Sigmoid colon (tissue), 7 donors: ENCODE measurements around the gene KLK14. TPM values are rescaled to one million over a fixed set of nuclear protein-coding genes. Genes with fewer than 3 reads are reported as not detected.

Experiments
- DNase-seq: peaks from one replicate; pipeline ENCODE4 v3.0.0-alpha.2; 2019
- H3K27ac ChIP-seq, 4 donors: fragments of 200-600 bp; sonication (generic); one replicate each; pipeline ENCODE4 v1.5.1; 2016 to 2019; ENCODE audit warnings: mild to moderate bottlenecking in 1 of 4
- H3K27me3 ChIP-seq, 3 donors: fragments of 200-600 bp; sonication (generic); one replicate each; pipeline ENCODE4 v1.5.1; 2019; ENCODE audit warnings: mild to moderate bottlenecking in 1 of 3
- H3K36me3 ChIP-seq, 4 donors: fragments of 200-600 bp; sonication (generic); one replicate each; pipeline ENCODE4 v1.5.1; 2016 to 2019
- H3K4me1 ChIP-seq, 4 donors: fragments of 200-600 bp; sonication (generic); one replicate each; pipeline ENCODE4 v1.5.1; 2017 to 2019
- H3K4me3 ChIP-seq, 4 donors: fragments of 200-600 bp; sonication (generic); one replicate each; pipeline ENCODE4 v1.5.1; 2017 to 2019; ENCODE audit warnings: mild to moderate bottlenecking in 2 of 4, moderate library complexity in 1 of 4
- H3K9me3 ChIP-seq, 4 donors: fragments of 200-600 bp in 3 of 4; sonication (generic) in 3 of 4; one replicate each; pipeline versions ENCODE4 v1.5.1 to v1.6.1; 2013 to 2019
- EP300 ChIP-seq, 4 donors: sonication (generic); formaldehyde crosslinking; IDR thresholded peaks; one replicate each; pipeline ENCODE4 v1.6.1; 2017; ENCODE audit warnings: antibody characterized with exemption in 4 of 4
- POLR2A ChIP-seq, 2 donors: fragments of 450-650 bp; IDR thresholded peaks; one replicate each; pipeline ENCODE4 v1.6.1; 2016; ENCODE audit warnings: antibody characterized with exemption in 2 of 2, mild to moderate bottlenecking in 2 of 2, moderate library complexity in 2 of 2
- POLR2AphosphoS5 ChIP-seq, 4 donors: sonication (generic); formaldehyde crosslinking; IDR thresholded peaks; one replicate each; pipeline ENCODE4 v1.6.1; 2017; ENCODE audit warnings: antibody characterized with exemption in 4 of 4
- WGBS, 2 donors: extraction: QIAGEN DNeasy Blood & Tissue Kit; methylation state at CpG; one replicate each; pipeline ENCODE4 v1.1.7; 2013; 5-methylcytosine and 5-hydroxymethylcytosine counted together
- intact Hi-C: fragments of 100-400 bp; cut with DNase I; formaldehyde crosslinking; loops from one replicate; pipeline ENCODE4 v1.15.1; 2023
- polyA plus RNA-seq, 3 donors: library from polyadenylated mRNA; stranded (reverse); fragments of 200-250 nt; gene quantifications; one replicate each; pipeline ENCODE4 v1.2.3, GENCODE V29; 2013
- total RNA-seq, 4 donors: library from RNA; depleted of rRNA; stranded (reverse); fragments of >200 nt; gene quantifications; one replicate each; pipeline ENCODE4 v1.1.0, GENCODE V29; 2016
- TF ChIP-seq, protein P1 (sequence below), 4 experiments: fragments of 450-650 bp in 3 of 4; fragments of 200-600 bp in 1 of 4; IDR thresholded peaks; one replicate each; pipeline ENCODE4 v1.5.1; 2016 to 2019; ENCODE audit warnings: antibody characterized with exemption in 4 of 4, mild to moderate bottlenecking in 3 of 4, moderate library complexity in 2 of 4
- donor health status: healthy with polysubstance abuse.
- donor health status: Bipolar disorder and iron deficiency.
- donor health status: healthy.

The KLK14 gene
- total and polyA plus RNA-seq, 7 donors = 0.51 TPM; not detected in 6

DNA sequence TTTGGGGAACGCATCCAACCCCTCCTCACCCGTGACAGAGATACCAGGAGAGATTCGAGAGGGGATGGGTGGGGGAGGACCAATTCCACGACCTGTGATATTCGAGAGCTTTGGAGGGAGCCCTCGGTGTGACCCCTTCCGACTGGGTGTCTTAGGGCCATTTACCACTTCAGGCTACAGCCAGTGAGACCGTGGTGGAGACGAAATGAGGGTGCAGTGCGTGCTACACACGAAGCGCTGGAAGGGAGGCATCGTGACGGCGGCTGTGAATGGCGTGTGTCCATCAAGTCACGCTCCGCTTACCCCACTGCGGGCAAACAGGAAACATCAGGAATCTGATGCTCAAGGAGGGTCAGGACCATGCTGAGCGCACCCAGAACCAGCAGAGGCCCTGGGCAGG, 15.1 kb upstream of the KLK14 start:
- no peak for DNase-seq
- TF ChIP-seq POLR2AphosphoS5 (IDR thresholded peaks at IDR 0.05) (no peak), POLR2A (IDR thresholded peaks at IDR 0.05) (no peak), EP300 (IDR thresholded peaks at IDR 0.05) (no peak)
- TF ChIP-seq, protein P1, sequence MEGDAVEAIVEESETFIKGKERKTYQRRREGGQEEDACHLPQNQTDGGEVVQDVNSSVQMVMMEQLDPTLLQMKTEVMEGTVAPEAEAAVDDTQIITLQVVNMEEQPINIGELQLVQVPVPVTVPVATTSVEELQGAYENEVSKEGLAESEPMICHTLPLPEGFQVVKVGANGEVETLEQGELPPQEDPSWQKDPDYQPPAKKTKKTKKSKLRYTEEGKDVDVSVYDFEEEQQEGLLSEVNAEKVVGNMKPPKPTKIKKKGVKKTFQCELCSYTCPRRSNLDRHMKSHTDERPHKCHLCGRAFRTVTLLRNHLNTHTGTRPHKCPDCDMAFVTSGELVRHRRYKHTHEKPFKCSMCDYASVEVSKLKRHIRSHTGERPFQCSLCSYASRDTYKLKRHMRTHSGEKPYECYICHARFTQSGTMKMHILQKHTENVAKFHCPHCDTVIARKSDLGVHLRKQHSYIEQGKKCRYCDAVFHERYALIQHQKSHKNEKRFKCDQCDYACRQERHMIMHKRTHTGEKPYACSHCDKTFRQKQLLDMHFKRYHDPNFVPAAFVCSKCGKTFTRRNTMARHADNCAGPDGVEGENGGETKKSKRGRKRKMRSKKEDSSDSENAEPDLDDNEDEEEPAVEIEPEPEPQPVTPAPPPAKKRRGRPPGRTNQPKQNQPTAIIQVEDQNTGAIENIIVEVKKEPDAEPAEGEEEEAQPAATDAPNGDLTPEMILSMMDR (IDR thresholded peaks at IDR 0.05) = no peak
- H3K27me3 ChIP-seq = no peaks in the 10 kb centered on the region
- H3K9me3 ChIP-seq = no peaks in the 10 kb centered on the region
- 85 to 88% methylated on average over 20 of the region's 20 CpGs for WGBS, 2 donors
- intact Hi-C loops = loop anchor here (1.0 kb wide), 1 partner anchor 76 kb away; no protein-coding TSS in a partner anchor
- peaks cover 0 to 12% (median 8%) of the 10 kb centered on the region in 4 donors for H3K36me3 ChIP-seq
- H3K4me3 ChIP-seq = no peak overlapping the region
- H3K4me1 ChIP-seq = peaks cover 0 to 29% (median 26%) of the 10 kb centered on the region in 4 donors
- H3K27ac ChIP-seq = no peak overlapping the region

DNA sequence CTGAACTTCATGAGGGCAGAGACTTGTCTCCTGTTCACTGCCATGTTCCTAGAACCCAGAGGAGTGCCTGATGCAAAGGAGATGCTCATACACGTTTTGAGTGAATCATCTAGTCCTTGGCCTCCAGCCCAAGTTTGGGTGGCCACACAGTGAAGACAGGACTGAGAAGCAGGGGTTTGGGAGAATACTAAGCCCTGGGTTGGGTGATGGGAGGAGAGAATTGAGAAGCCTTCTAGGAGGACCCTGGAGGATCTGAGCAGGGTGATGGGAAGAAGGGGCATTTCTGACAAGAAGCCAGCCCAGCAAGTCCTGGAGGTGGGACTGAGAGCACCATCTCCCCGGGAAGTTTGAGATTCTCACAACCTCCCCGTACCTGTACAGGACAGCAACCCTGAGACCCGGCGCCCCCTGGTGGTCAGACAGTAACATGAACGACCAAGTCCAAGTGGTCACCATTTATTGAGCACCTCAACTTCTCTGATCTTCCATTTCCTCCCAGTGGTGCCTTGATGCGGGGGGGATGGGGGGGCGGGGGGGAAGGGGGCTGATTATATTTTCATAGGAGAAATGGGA, 14.6 kb upstream of the KLK14 start:
- Histone ChIP-seq H3K4me3 (no peak overlapping the region), H3K4me1 (peaks cover 0 to 29% (median 26%) of the 10 kb centered on the region in 4 donors), H3K9me3 (no peaks in the 10 kb centered on the region), H3K27me3 (no peaks in the 10 kb centered on the region), H3K36me3 (peaks cover 0 to 6% (median 3%) of the 10 kb centered on the region in 4 donors), H3K27ac (no peak overlapping the region)
- TF ChIP-seq, protein P1 (IDR thresholded peaks at IDR 0.05) = peak in 3 of 4 experiments; percentile 23 to 63 (median 43)
- no peak for TF ChIP-seq POLR2AphosphoS5 (IDR thresholded peaks at IDR 0.05)
- intact Hi-C loops = loop anchor here (1.0 kb wide), 1 partner anchor 76 kb away; no protein-coding TSS in a partner anchor
- DNase-seq = peak; percentile 74
- 8 to 11% methylated on average over 8 of the region's 8 CpGs for WGBS, 2 donors

DNA sequence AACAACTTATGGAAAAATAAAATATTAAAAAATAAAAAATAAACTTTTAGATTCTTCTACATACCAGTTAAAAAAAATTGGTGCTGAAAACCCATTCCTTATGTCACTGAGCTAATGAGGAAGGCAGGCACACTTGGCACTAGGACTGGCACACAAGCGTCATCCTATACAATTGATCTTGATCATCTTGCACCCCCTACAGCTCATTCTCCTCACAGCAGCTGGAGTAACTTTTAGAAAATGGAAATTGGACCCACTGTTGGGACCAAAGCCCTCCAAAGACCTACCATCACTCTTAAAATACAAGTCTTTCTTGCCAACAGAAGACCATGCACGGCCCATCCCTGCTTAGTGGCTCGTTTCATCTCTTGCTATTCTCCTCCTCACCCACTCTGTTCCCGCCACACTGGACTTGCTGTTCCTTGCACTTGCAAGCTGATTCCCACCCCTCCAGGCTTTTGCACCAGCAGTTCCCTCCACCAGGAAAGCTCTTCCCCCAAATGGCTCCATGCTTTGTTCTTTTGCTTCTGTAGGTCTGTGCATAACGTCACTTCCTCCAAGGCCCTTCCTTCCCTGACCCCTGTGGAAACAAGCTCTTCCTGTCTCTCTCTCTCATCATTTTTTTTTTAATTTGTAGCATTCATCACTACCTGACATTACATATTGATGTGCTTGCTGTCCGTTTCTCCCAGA, 13.9 kb upstream of the KLK14 start:
- WGBS, 2 donors = 79 to 89% methylated on average over 6 of the region's 6 CpGs
- H3K27ac ChIP-seq = no peak overlapping the region
- intact Hi-C loops = loop anchor here (1.0 kb wide), 1 partner anchor 75 kb away; no protein-coding TSS in a partner anchor
- no peaks in the 10 kb centered on the region for H3K9me3 ChIP-seq
- no peaks in the 10 kb centered on the region for H3K36me3 ChIP-seq
- H3K4me3 ChIP-seq = no peak overlapping the region
- peaks cover 0 to 29% (median 23%) of the 10 kb centered on the region in 4 donors for H3K4me1 ChIP-seq
- no peak for DNase-seq
- H3K27me3 ChIP-seq = no peaks in the 10 kb centered on the region
- TF ChIP-seq POLR2AphosphoS5 (IDR thresholded peaks at IDR 0.05) = no peak
- no peak for TF ChIP-seq EP300 (IDR thresholded peaks at IDR 0.05)

DNA sequence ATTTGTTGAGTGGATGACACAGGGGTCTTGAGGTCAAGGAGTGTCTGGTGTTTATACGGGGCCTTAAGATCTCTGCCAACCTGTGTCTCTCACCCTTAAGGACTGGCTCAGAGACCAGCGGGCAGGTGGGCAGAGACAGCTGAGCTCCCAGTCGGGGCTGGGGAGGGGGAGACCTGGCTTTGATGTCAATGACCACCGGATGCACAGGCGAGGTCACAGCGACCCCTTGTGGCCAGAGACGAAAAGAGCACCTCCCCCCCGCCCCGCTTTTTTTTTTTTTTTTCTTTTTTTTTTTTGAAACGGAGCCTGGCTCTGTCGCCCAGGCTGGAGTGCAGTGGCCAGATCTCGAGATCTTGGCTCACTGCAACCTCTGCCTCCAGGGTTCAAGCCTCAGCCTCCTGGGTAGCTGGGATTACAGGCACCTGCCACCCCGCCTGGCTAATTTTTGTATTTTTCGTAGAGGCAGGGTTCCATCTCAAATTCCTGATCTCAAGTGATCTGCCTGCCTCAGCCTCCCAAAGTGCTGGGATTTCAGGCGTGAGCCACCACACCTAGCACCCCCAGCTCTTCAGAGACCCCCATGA, 12.1 kb upstream of the KLK14 start:
- H3K27ac ChIP-seq = no peak overlapping the region
- H3K4me1 ChIP-seq = peaks cover 0 to 18% (median 13%) of the 10 kb centered on the region in 4 donors
- TF ChIP-seq, protein P1 (IDR thresholded peaks at IDR 0.05) = peak in 2 of 4 experiments; percentile 24 to 68
- TF ChIP-seq EP300 (IDR thresholded peaks at IDR 0.05) = no peak
- DNase-seq = no peak
- 27 to 36% methylated on average over 15 of the region's 15 CpGs for WGBS, 2 donors
- no peaks in the 10 kb centered on the region for H3K27me3 ChIP-seq
- H3K4me3 ChIP-seq = no peak overlapping the region
- intact Hi-C loops = no loop called here
- H3K9me3 ChIP-seq = no peaks in the 10 kb centered on the region
- no peaks in the 10 kb centered on the region for H3K36me3 ChIP-seq
